GM21717 (cell line): ENCODE data around the gene CCSER1.
A peak's percentile ranks its signal among the peaks of the same experiment; 100 is the strongest.
"Not testable (repeated sequence)": the region's sequence is repeated elsewhere in the genome, so short reads cannot be mapped to it uniquely, and the experiment has no call there.

ENCODE experiments used
- ATAC-seq: cut with Tn5 transposase; IDR thresholded peaks from one replicate; pipeline ENCODE4 v1.9.1; 2021; ENCODE audit warnings: mild to moderate bottlenecking, moderate library complexity; ENCODE audit not compliant: unreplicated experiment

The CCSER1 gene

DNA sequence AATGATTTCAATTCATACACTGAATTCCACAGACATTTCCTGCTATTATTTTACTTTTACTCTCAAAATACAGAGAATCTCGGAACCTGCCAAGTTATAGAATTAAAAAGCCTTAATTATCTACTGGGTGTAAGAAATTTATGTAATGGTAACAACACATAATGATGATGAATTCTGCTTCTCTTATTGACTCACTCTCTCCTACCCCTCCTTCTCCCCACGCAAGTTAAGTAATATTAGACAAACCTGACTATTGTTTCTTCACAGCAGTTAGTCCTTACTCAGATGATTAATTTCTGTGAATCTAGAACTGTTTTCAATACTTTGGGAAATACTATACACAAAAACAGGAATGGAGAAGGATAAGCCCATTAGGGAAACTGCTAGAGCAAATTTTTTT is 762.0 kb downstream of the CCSER1 start:
- no peak for ATAC-seq

- not testable (repeated sequence) for ATAC-seq
Observed at GRCh38 chr4:90903413-90903812, 776.2 kb downstream of the CCSER1 start.

GRCh38 chr4:90904021-90904420 is 776.8 kb downstream of the CCSER1 start:
- no peak for ATAC-seq

GRCh38 chr4:90906239-90906638 is 779.0 kb downstream of the CCSER1 start:
- no peak for ATAC-seq

GRCh38 chr4:90911724-90912434 is 784.7 kb downstream of the CCSER1 start:
- not testable (repeated sequence) for ATAC-seq

- ATAC-seq, result no peak
Observed at GRCh38 chr4:90922174-90922573, 795.0 kb downstream of the CCSER1 start.

DNA sequence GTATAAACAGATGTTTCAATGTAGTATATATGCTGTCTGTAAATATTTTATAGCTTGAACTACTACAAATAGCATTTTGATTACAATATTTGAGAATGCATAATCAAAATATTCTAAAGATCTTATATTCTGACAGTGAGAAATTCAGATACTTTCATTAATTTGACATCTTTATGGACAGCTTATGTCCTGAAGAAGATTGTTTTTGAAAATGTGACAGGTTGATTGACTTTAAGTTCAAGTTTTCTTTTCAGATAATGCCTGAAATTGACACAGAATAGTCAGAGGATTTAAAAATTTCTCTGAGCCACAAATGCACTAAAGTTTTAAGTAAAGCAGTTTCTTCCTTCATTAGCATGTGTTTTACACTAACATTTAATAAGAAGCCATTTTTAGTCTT is 799.8 kb downstream of the CCSER1 start:
- ATAC-seq, result no peak

DNA sequence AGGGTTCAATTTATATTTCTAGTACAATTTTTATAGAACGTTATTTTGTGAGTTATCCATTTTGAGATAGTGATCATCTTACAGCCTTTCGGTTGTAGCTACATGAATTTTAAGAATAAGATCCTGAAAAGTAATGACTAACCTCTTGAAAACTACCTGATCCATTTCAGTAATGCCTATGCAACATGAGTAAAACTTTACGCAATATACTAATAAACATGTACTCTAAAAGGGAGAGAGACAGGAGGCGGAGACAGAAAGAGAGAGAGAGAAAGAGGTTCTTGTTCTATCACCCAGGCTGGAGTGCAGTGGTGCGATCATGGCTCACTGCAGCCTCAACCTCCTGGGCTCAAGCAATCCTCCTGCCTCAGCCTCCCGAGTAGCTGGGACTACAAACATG is 816.1 kb downstream of the CCSER1 start:
- ATAC-seq, result no peak

DNA sequence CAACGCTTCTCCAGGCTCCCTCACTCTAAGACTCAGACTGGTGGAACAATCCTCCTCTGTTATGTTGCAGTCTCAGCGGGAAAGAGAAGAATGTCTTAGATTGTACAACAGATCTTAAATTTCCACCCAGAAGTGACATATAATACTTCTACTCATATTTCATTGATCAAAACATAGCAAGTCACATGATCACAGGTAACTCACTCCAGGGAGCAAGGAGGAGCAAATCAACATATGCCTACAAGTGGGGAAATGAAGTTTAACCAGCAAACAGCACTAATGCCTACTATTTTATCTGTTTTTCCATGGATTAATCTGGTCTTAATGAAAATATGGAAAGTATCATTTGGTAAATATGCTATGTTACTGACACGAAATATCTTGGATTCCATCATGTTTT is 819.8 kb downstream of the CCSER1 start:
- ATAC-seq, result no peak

DNA sequence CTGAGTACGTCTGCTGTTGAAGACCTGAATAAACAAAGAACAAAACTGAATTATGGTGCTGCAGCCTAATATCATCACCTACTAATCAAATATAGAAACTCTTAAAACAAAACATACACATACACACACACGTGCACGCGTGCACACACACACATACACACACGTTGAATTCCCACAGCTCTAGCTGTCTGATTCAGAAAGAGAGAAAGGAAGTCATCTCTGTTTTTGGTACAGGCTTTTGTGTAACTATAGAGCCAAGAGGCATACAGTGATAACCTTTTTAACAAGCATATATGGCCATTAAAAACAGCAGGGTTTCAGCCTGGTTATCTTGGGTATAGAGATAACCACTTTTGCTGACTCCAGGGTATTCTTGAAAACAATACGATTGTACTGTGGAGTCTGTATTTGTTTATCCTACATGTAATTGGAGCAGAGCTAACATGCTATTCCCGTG is 823.2 kb downstream of the CCSER1 start:
- no peak for ATAC-seq

DNA sequence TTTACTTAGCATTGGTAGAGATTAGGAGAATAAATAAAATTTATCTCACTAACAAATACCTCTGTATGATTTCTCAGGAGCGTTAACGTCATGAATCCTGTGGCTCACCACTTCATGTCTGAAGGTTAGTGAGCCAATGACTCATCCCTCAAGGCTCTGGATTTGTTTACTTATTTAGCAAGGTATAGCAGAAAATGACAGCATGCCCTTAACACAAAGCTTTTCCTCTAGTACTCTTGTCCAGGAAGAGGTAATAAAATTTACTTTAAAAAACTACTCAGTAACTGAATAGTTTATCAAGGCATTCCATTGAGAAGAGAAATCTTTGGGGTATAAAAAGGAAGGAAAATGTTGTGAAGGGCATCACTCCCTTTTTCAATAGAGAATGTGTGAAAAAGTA is 823.8 kb downstream of the CCSER1 start:
- ATAC-seq, result no peak

- no peak for ATAC-seq
Observed at GRCh38 chr4:90958256-90958895, 831.2 kb downstream of the CCSER1 start.

- ATAC-seq, result peak; percentile 88
Observed at GRCh38 chr4:90960433-90960832, 833.2 kb downstream of the CCSER1 start.

DNA sequence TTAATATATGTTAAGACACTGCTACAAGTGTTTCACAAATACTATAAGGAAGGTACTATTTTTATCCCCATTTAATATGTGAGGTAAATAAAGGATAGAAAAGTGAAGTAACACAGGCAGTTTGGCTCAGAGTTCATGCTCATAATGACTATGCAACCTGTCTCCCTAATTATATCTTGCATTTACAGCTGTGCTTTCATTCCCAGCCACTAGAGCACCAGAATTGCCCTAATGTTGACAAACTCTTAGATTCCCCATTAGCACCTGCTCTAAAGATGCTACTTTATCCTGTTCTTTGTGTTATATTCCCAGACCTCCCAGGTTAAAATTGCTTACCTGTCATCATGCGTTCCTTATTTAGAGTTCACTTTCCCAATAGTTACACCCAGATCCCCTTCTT is 833.6 kb downstream of the CCSER1 start:
- ATAC-seq, result peak; percentile 39

DNA sequence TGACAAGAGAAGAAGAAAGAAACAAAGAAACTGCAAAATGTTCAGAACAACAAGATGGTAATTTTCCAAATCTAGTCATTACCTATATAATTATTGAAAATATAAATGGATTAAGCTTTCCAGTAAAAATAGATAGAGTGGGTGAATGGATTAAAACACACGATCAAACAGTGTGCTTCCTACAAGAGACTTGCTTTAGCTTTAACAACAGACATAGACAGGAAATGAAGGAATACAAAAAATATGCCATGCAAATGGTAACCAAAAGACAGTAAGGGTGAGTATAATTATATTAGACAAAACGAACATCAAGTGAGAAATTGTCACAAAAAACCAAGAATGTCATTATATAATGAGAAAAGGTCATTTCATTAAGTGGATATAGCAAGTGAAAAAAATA is 842.8 kb downstream of the CCSER1 start:
- no peak for ATAC-seq

GRCh38 chr4:90977726-90978125 is 850.5 kb downstream of the CCSER1 start:
- no peak for ATAC-seq

- no peak for ATAC-seq
Observed at GRCh38 chr4:90979556-90979955, 852.4 kb downstream of the CCSER1 start.

DNA sequence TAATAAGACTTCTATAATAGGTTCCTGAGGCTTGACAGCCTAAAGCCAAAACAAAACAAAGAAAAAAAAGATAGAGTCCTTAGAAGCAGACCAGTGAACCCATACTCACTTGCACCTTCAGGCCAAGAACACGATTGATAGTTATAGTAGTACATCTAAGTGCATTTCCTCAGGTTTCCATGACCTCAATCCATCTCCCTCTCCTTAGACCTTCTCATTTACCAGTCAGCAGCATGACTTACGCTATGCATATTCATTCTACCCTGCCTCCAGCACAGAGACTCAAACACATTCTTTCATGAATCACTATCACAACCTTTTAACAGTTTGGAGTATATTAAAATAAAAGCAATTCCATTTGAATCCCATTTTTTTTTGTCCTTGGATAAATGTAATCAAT is 855.6 kb downstream of the CCSER1 start:
- ATAC-seq, result no peak

DNA sequence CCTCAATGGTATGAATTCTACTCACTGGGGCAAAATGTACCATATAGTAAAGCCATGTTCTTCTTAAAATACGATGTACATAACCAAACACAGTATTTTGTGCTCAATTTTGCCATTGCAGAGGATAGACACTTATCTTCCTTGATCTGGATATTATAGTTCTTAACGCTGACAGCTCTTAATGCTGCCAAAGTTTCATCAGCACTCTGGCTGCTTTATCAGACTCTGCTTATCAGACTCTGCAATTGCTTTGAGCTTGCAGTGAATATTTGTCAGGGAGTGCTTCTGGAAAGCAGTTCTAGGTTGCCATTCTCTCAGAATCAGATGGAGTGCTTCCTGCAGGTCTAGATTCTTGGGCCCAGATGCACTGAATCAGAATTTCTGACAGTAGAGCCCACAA is 863.1 kb downstream of the CCSER1 start:
- ATAC-seq, result no peak

DNA sequence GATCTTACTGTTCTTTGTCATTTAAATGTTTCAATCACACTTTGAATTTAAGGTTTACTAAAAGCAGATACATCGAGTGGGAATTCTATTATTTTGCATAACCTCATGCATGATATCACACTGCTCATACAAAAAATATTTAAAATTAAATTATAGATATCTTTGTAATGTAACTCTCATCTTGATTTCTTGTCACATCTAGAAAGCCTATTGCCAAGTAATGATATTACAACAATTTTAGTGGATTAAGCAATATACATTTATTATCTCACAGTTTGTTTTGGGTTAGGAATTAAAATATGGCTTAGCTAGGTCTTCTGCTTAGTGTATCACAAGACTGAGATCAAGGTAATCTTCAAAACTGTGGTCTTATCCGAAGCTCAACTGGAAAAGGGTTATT is 865.0 kb downstream of the CCSER1 start:
- ATAC-seq, result no peak

DNA sequence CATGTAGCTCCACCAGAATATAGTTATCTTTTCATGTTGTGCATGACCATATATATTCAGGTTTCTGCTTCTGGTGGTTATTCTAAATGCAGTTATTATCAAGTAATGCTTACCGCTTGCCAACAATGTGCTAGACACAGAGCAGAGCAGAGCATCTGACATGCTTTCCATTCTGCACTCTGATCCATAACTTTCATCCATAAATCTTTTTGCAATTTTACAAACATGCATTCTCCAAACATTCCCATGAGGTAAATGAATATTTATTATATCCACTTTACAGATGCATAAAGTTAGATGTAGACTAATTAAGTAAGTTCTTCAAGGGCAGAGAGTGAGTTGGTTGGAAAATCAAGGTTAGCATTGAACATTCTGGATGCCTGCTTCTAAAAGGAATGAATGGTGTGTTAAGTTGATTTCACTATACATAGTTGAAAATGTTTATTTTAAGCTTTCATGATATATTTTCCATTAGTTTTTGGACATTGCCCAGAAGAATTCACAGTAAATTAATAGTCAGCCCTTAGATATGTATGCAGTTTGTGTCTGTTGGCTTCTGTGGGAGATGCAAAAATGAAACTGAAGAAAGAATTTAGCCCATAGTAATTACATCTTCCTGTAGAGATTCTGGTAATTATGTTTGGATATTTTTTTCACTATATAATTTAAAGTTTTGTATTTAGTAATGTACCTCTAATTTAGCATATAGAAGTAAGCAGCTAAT is 867.8 kb downstream of the CCSER1 start:
- ATAC-seq, result no peak

DNA sequence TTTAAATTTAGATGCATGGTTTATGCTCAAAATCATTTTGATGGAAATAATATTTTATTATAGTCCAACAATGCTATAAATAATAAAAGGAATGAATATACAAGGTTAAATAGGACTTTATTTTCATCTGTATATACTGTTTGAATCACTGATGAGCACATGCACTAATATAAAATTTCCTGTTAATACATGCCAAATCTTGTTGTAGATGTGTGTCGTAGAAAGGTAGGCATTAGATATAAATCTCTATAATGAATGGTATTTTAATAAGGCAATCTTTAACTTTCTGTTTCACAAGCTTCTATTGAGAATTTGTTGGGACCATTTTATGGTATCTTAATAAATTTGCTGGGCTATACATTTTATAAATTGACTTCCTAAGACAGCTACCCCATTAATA is 868.8 kb downstream of the CCSER1 start:
- no peak for ATAC-seq
